ENCODE measurements around the gene EBF3. TPM values are rescaled to one million over a fixed set of nuclear protein-coding genes. Genes with fewer than 3 reads are reported as not detected.
A peak's percentile ranks its signal among the peaks of the same experiment; 100 is the strongest.

The EBF3 gene
- total RNA-seq, 2 donors from 2014 or later = 0.44 to 2.0 TPM

DNA sequence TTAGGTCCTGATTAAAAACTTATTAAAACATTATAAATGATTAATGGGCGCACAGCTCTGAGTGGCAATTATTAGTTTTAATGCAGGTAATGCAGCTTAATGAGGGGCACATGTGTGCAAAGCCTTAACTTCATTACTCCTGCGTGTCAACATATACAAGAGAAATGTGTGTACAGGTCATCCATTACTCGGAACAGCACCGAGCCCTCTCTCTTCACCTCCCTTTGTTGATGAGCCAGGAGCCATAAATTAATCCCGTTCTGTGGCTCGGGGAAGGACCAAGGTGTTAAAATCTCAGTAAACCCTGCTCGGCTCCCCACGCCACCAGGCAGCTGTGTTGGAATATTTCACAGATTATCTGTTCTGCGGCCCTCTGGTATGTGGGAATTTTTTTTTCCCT is 77.8 kb downstream of the EBF3 start:
- Histone ChIP-seq H3K36me3 (ENCODE audit: control insufficient read depth, insufficient read depth, low read length) (no peaks in the 10 kb centered on the region), H3K4me3 (ENCODE audit: low read length) (no peak overlapping the region), H3K9me3 (ENCODE audit: control insufficient read depth, low read length) (no peaks in the 10 kb centered on the region), H3K27ac (ENCODE audit: low read depth, low read length) (peak overlapping the region; percentile 47), H3K4me1 (ENCODE audit: control insufficient read depth, insufficient read depth, low read length) (no peaks in the 10 kb centered on the region), H3K27me3 (ENCODE audit: control insufficient read depth, insufficient read depth, low read length, poor library complexity, severe bottlenecking) (no peaks in the 10 kb centered on the region), H3K9ac (ENCODE audit: extremely low read depth, low read length, poor library complexity, severe bottlenecking) (no peak overlapping the region)
- Mint-ChIP-seq H3K27me3 (ENCODE audit: insufficient read depth) (peaks cover 1% of the 10 kb centered on the region), H3K9me3 (no peaks in the 10 kb centered on the region), H3K4me3 (no peak overlapping the region), H3K4me1 (peaks cover 56% of the 10 kb centered on the region), H3K36me3 (ENCODE audit: low read depth) (no peaks in the 10 kb centered on the region), H3K27ac (no peak overlapping the region)
- TF ChIP-seq, protein P1, sequence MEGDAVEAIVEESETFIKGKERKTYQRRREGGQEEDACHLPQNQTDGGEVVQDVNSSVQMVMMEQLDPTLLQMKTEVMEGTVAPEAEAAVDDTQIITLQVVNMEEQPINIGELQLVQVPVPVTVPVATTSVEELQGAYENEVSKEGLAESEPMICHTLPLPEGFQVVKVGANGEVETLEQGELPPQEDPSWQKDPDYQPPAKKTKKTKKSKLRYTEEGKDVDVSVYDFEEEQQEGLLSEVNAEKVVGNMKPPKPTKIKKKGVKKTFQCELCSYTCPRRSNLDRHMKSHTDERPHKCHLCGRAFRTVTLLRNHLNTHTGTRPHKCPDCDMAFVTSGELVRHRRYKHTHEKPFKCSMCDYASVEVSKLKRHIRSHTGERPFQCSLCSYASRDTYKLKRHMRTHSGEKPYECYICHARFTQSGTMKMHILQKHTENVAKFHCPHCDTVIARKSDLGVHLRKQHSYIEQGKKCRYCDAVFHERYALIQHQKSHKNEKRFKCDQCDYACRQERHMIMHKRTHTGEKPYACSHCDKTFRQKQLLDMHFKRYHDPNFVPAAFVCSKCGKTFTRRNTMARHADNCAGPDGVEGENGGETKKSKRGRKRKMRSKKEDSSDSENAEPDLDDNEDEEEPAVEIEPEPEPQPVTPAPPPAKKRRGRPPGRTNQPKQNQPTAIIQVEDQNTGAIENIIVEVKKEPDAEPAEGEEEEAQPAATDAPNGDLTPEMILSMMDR (conservative IDR thresholded peaks at IDR 0.05) = no peak
- WGBS, 2 experiments (ENCODE audit: insufficient coverage in 1 of 2, insufficient read length in 1 of 2) = 80 to 81% methylated on average over 5 to 9 of the region's 9 CpGs
- no peak for DNase-seq

DNA sequence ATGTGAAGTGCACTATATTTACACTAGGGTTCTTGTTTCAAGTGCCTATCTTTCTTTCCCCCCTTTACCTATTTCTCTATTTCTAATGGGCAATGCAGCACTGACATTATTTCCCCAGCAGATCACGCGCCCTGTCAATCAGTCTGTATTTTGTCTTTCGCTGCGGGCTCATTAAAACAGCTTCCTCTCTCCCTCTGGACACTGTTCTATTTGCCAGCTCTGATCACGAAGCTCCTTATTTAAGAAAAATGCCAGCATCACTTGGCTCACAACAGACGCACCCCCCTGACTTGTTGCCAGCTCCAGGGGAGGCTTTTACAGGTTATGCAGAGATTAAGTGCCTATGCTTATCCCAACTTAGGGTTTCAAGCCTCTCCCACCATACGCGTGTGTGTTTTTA is 78.5 kb downstream of the EBF3 start:
- peaks cover 1% of the 10 kb centered on the region for H3K27me3 Mint-ChIP-seq (ENCODE audit: insufficient read depth)
- no peak for DNase-seq
- H3K4me1 Mint-ChIP-seq = peaks cover 49% of the 10 kb centered on the region
- no peak overlapping the region for H3K4me3 ChIP-seq (ENCODE audit: low read length)
- TF ChIP-seq, protein P1 (conservative IDR thresholded peaks at IDR 0.05) = no peak
- 88 to 91% methylated on average over 6 to 8 of the region's 8 CpGs for WGBS, 2 experiments (ENCODE audit: insufficient coverage in 1 of 2, insufficient read length in 1 of 2)
- no peaks in the 10 kb centered on the region for H3K27me3 ChIP-seq (ENCODE audit: control insufficient read depth, insufficient read depth, low read length, poor library complexity, severe bottlenecking)
- H3K4me3 Mint-ChIP-seq = no peak overlapping the region
- no peaks in the 10 kb centered on the region for H3K36me3 Mint-ChIP-seq (ENCODE audit: low read depth)
- no peaks in the 10 kb centered on the region for H3K4me1 ChIP-seq (ENCODE audit: control insufficient read depth, insufficient read depth, low read length)
- H3K27ac ChIP-seq (ENCODE audit: low read depth, low read length) = no peak overlapping the region
- no peaks in the 10 kb centered on the region for H3K36me3 ChIP-seq (ENCODE audit: control insufficient read depth, insufficient read depth, low read length)
- H3K9me3 Mint-ChIP-seq = no peaks in the 10 kb centered on the region
- no peaks in the 10 kb centered on the region for H3K9me3 ChIP-seq (ENCODE audit: control insufficient read depth, low read length)
- H3K27ac Mint-ChIP-seq = no peak overlapping the region
- H3K9ac ChIP-seq (ENCODE audit: extremely low read depth, low read length, poor library complexity, severe bottlenecking) = no peak overlapping the region

DNA sequence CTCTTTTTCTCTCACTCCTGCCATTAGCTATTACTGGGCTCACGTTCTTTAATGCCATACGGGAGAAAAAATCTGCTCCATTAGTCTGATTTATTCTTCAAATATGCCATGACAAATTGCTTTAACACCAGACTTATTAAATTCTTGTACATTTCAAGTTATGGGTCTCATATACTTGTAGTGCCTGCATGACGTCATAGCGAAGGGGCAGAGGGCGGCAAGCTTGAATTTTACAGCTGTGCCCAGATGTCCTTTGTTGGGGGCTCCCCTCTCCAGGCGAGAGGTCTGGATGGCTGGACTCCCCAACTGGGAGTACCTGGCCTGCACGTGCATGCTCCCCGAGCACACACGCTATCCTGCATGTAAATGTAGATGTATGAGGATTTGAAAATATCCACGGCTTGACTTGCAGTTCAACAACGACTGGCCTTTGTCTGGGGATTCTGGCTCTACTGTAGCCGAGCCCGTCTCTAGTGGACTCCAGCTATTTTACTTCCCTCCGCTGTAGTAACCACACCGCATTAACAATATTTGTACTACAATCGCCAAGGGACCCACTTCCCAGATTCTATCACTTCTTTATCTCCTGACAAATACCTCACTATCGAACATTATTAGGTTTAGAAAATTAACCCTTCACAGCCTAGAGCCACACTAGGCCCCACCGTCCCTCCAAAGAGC is 79.5 kb downstream of the EBF3 start:
- no peaks in the 10 kb centered on the region for H3K27me3 ChIP-seq (ENCODE audit: control insufficient read depth, insufficient read depth, low read length, poor library complexity, severe bottlenecking)
- Mint-ChIP-seq H3K27ac (no peak overlapping the region), H3K4me3 (no peak overlapping the region), H3K9me3 (no peaks in the 10 kb centered on the region), H3K27me3 (ENCODE audit: insufficient read depth) (peaks cover 1% of the 10 kb centered on the region), H3K36me3 (ENCODE audit: low read depth) (no peaks in the 10 kb centered on the region), H3K4me1 (peaks cover 43% of the 10 kb centered on the region)
- no peak overlapping the region for H3K4me3 ChIP-seq (ENCODE audit: low read length)
- H3K9me3 ChIP-seq (ENCODE audit: control insufficient read depth, low read length) = no peaks in the 10 kb centered on the region
- H3K9ac ChIP-seq (ENCODE audit: extremely low read depth, low read length, poor library complexity, severe bottlenecking) = no peak overlapping the region
- WGBS, 2 experiments (ENCODE audit: insufficient coverage in 1 of 2, insufficient read length in 1 of 2) = 86 to 94% methylated on average over 12 to 18 of the region's 18 CpGs
- no peaks in the 10 kb centered on the region for H3K36me3 ChIP-seq (ENCODE audit: control insufficient read depth, insufficient read depth, low read length)
- H3K27ac ChIP-seq (ENCODE audit: low read depth, low read length) = no peak overlapping the region
- DNase-seq = no peak
- no peaks in the 10 kb centered on the region for H3K4me1 ChIP-seq (ENCODE audit: control insufficient read depth, insufficient read depth, low read length)
- TF ChIP-seq, protein P1 (conservative IDR thresholded peaks at IDR 0.05) = no peak
